HG02759 (cell line): ENCODE measurements around the gene RIBC2.
"Not testable (repeated sequence)": the region's sequence is repeated elsewhere in the genome, so short reads cannot be mapped to it uniquely, and the experiment has no call there.

Experiments
- ATAC-seq: cut with Tn5 transposase; IDR thresholded peaks from one replicate; pipeline ENCODE4 v1.9.1; 2021; ENCODE audit warnings: mild to moderate bottlenecking, moderate library complexity; ENCODE audit not compliant: unreplicated experiment

Gene RIBC2

DNA sequence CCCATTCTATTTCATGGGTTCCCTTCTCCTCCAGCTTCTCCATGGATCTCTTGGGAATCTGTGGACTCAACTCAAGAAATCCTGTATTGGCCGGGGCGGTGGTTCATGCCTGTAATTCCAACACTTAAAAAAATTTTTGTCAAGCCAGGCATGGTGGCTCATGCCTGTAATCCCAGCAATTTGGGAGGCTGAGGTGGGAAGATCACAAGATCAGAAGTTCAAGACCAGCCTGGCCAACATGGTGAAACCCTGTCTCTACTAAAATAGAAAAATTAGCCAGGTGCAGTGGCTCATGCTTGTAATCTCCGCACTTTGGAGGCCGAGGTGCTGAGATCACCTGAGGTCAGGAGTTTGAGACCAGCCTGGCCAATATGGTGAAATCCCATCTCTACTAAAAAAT lies 34.1 kb downstream of the RIBC2 start:
- ATAC-seq, result not testable (repeated sequence)

- no peak for ATAC-seq
Measured at GRCh38 chr22:45448431-45448830, 34.9 kb downstream of the RIBC2 start.

DNA sequence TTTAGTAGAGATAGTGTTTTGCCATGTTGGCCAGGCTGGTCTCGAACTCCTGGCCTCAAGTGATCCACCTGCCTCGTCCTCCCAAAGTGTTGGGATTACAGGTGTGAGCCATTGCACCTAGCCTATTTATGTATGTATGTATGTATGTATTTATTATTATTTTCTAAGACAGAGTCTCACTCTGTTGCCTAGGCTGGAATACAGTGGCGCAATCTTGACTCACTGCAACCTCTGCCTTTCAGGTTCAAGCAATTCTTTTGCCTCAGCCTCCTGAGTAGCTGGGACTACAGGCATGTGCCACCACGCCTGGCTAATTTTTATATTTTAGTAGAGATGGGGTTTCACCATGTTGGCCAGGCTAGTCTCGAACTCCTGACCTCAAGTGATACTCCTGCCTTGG lies 35.9 kb downstream of the RIBC2 start:
- not testable (repeated sequence) for ATAC-seq

GRCh38 chr22:45450101-45450785 lies 36.8 kb downstream of the RIBC2 start:
- ATAC-seq, result no peak

DNA sequence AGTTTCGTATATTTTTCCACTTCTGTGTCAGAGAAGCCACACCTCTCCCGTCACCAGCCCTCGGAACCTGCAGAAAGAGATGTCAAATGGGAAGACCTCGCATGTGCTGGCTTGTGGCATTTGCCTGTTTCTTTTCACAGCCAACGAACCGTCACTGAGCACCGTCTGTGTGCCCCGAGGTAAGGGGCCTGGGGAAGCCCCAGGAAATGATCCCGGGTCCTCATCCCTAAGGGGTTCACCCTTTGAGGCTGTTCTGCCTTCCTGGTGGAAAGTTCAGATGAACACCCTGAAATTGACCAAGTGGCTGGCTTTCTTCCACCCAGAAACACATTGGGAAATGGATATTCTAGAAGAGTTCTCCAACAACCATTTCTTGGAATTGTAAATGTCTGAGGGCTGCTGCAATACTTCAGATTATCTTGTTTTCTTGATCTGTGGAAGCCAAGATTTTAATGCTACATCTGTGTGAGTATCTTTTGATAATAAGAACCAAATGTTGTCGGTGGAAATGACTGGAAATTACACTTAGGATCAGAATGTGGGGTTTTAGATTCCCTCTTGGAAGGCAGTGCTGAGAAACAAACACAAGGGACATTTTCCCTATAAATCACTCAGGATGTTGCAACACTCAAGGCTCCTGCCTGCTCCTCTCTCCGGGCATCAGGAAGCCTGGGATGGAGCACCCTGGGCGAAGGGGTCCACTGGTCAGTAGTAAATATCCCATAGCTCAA lies 37.6 kb downstream of the RIBC2 start:
- no peak for ATAC-seq

DNA sequence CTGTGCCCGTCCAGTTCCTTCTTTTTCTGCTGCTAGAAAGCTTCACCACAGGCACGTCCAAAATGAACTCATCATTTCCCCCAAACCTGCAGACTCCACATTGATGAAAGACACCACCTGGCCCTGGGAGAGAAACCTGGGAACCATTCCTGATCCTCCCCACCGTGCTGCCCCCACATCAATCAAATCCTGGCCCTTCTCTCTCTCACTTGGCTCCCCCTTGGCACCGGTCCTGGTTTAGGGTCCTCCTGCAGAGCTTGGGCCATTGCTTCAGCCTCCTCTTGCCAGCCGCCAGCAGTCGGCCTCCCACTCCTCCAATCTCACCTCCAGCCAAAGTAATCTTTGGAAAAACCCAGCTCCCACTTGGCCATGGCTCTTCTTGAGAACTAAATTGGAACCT lies 38.5 kb downstream of the RIBC2 start:
- no peak for ATAC-seq

GRCh38 chr22:45452565-45453379 lies 39.3 kb downstream of the RIBC2 start:
- no peak for ATAC-seq

DNA sequence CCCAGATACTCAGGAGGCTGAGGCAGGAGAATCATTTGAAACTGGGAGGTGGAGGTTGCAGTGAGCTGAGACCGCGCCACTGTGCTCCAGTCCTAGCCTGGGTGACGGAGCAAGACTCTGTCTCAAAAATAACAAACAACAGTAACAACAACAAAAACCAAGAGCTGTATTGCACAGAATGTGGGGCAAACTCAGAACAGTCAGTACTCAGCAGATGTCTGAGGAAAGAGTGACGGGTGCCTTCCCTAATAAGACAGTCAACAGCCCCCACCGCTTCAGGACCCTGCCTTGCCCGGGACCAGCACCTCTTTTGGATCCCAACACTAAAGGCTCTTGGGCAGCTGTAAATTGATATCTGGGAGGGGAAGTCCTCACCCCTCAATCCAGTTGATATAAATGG lies 40.3 kb downstream of the RIBC2 start:
- ATAC-seq, result no peak

DNA sequence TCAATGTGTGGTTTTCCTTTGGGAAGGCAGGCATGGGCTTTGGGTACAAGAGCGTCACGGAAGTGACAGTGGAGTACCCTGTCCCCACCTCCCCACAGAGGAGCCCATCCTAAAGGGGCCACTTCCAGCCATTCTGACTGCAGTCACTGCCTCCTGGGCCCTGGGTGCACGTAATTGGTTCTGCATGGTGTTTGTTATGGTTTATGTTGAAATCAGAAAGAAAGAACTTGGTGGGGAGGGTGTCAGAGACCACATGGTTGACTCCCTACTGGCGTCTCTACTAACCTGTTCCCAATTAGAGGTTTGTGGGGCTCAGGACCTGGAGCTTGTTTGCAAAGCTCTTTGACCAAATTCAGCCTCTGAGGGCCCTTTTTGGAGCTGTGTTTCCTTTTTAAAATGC lies 40.8 kb downstream of the RIBC2 start:
- ATAC-seq, result no peak

GRCh38 chr22:45455212-45455611 lies 41.7 kb downstream of the RIBC2 start:
- no peak for ATAC-seq

GRCh38 chr22:45455621-45456020 lies 42.1 kb downstream of the RIBC2 start:
- ATAC-seq, result no peak

- no peak for ATAC-seq
Measured at GRCh38 chr22:45456811-45457210, 43.3 kb downstream of the RIBC2 start.

- ATAC-seq, result no peak
Measured at GRCh38 chr22:45458532-45458931, 45.0 kb downstream of the RIBC2 start.

- no peak for ATAC-seq
Measured at GRCh38 chr22:45459235-45459634, 45.7 kb downstream of the RIBC2 start.

DNA sequence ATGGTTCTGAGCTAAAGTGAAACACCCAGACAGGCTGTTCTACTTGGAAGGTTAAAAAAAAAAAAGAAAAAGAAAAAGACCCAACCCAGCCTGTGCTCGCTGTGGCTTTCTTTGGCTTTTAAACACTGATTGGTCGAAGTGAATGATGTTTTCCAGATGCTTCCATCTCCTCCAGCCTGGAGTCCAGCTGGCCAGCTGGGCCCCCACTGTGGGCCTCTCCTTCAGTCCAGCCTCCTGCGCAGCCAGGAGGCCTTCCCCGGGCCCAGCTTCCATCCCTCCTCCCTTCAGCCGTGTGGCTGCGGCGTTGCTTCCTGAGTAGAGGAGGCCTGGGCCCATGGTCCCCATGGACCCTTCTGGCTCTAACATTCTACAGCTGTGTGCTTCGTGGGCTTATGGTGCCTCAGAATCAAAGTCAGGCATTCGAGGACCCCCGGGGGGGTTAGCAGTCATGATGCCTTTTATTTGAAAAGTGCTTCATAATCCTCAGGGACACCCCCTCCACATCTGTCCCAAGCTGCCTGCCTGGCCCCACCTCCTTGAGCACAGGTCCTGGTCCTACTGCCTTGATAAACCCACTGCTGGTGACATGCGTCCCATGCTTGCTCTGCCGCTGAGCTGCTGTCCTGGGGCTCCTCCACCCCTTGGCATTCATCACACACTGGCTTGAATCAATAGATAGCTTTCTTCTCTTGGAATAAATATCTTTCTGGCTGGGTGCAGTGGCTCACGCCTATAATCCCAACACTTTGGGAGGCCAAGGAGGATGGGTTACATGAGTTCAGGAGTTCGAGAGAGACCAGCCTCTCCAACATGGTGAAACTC lies 47.0 kb downstream of the RIBC2 start:
- no peak for ATAC-seq

DNA sequence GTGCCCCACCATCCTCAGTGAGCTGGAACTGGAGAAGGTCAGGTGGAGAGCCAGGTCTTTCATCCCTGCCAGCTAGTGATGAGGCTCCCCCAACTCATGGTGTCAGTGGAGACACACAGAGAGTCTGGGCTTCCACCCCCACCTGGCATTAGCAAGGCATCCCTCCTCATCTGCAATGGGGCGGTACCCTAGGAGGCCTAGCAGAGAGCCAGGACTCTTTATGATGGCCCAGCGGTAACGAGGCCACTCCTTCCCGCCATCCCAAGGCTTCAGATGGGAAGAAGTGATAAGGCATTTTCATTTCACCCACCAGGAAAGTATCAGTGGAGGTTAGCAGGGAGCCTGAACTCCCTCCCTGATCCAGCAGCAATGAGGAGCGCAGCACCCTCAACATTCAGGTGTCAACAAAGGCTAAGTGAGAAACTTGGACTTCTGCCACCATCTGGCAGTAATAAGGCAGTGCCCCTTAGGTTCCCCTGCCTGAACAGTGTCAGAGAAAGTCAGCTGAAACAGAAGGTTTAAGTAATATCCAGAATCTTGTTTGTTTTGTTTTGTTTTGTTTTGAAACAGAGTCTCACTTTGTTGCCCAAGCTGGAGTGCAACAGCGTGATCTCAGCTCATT lies 48.7 kb downstream of the RIBC2 start:
- no peak for ATAC-seq

DNA sequence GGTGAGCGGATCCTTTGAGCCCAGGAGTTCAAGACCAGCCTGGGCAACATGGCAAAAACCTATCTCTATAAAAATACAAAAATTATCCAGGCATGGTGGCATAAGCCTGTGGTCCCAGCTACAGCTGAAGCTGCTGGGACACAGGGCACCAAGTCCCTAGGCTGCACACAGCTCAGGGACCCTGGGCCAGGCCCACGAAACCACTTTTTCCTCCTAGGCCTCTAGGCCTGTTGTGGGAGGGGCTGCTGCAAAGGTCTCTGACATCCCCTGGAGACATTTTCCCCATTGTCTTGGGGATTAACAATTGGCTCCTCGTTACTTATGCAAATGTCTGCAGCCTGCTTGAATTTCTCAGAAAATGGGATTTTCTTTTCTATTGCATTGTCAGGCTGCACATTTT lies 50.2 kb downstream of the RIBC2 start:
- not testable (repeated sequence) for ATAC-seq

DNA sequence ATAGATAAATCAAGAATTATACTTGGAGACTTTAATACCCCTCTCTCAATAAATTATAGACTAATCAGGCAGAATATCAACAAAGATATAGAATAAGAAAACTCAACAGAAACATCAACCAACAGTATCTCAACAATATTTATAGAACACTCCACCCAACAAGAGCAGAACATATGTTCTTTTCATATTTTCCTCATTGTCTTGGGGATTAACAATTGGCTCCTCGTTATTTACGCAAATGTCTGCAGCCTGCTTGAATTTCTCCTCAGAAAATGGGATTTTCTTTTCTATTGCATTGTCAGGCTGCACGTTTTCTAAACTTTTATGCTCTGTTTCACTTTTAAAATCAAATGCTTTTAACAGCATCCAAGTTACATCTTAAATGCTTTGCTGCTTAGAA lies 52.1 kb downstream of the RIBC2 start:
- no peak for ATAC-seq

- ATAC-seq, result no peak
Measured at GRCh38 chr22:45468872-45469271, 55.4 kb downstream of the RIBC2 start.

DNA sequence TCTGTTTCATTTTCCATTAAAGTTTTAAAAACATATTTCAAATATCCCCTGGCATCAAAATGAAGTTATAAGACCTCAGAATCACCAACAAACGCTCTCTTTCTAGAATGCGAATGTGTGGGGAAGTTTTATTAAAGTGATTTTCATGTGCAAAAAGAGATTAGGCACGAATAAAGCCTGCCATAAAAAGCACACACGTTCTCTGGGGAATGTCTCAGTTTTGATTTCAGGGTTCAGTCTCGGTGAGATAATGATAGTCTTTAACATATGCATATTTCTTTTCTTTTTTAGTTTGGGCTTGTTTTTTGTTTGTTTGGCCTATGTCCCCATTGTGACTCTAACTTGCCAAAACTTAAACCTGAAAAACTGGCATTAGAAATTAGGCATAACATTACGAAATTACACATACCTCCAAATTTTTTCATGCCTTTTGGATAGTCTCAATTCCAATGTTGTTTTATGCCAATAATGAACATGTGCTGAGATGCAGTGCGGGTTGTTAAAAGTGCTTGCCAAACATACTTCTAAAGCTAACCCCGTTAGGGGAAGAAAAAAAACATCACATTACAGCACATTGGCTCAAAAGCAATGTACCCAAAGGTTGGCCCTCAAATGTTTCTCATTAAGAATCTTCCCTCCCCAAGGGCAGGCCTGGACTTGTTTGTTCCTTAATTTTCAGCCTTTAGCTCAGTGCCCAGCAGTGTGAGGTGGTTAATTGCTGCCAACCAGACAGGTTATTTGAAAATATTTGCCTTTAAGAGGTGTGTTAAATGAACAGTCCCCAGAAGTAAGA lies 56.0 kb downstream of the RIBC2 start:
- no peak for ATAC-seq
